GM21786 (cell line): ENCODE data around the gene METTL16.

ENCODE experiments used
- ATAC-seq: cut with Tn5 transposase; IDR thresholded peaks from one replicate; pipeline ENCODE4 v1.9.1; 2021; ENCODE audit not compliant: unreplicated experiment

Gene METTL16

DNA sequence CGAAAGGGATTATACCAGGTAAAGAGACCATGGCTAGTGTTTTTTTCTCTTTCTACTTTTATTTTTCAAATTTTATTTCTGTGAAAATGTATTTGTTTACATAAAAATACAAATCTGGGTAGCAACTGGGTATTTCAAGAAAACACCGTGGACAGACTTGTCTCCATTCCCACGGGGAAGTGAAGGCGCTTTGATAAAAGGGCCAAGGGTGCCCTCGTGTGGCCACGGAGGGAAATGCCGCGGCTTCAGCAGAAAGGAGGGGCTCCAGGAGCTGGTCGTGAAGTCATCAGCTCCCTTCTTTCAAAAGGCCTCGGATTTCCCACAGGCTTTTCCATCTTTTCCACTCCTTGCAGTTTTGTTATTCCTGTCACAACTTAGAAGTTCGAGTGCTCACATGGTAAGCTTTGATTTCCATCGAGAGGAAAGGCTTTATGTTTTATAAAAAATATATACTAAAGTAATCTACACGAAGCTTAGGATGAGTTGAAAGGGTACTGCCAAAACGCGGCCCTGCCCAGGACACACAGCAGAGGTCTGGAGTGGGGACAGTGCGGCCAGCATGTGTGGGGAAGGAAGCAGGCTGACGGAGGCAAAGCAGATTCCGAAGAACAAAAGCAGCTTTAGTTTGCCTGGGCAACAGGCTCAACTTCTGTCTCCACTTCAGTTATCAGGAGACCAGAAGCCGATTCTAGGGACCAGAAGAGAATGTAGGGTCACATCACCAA is 95.5 kb downstream of the METTL16 start:
- ATAC-seq = no peak

GRCh38 chr17:2415081-2415480 is 96.6 kb downstream of the METTL16 start:
- no peak for ATAC-seq

GRCh38 chr17:2414446-2415064 is 97.1 kb downstream of the METTL16 start:
- no peak for ATAC-seq

DNA sequence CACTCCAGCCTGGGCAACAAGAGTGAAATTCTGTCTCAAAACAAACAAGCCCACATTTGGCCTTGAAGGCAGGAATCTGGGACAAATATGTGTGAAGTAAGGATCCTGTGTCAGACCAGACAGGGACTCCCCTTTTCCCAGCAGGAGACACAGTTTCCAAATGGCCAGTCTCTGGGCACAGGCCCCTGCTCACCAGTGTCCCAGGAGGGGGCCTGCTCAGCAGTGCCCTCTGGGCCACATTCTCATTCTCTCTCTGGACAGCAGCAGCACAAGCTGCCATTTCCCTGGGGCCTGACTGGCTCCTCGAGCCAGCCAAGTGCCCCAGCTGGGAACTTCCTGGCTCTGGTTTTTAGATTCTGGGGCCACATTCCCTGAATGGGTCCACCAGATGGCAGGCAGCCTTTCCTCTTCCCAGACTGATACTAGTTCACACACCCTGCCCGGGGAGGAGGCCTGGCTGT is 99.1 kb downstream of the METTL16 start:
- no peak for ATAC-seq

- ATAC-seq = no peak
Measured at GRCh38 chr17:2410951-2411350, 100.7 kb downstream of the METTL16 start.

DNA sequence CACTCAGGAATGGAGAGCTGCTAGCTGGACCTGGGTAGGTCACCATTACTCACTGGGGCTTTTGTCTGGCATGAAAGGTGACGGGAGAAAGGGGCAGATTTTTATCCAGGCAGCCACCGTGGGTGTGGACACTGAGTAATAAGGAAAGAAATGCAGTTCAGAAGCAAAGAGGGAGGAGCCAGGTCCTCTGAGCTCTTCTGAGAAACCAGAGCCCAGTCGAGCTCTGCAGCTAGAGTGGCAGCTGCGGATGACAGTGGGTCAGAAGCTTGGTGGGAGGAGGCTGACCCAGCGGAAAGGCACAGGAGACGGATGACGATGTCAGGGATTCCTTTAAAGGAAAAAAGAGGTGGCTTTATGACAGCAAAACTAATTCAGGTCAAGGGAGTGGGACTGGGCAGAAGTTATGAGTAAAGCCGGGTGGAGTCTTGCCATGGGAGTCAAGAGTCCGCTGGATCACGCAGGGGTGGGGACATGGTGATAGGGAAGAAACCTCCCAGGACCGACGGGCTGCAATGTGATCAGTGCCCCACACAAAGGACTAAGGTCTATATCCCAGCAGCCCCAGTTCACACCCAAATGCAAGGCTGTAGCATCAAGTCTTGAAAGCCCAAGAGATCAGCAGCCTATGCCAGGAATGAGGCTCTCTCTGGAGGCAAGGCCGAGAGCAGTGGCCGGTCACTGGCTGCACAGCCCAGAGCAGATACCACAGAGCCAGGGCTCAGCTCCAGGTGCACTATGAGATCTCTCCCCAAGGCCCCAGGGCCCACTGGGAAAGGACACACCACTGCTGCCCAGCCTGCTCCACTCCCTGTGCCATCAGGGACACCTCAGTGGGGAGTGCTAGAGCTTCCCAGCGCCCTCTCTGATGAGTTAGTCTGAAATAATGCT is 104.5 kb downstream of the METTL16 start:
- no peak for ATAC-seq

DNA sequence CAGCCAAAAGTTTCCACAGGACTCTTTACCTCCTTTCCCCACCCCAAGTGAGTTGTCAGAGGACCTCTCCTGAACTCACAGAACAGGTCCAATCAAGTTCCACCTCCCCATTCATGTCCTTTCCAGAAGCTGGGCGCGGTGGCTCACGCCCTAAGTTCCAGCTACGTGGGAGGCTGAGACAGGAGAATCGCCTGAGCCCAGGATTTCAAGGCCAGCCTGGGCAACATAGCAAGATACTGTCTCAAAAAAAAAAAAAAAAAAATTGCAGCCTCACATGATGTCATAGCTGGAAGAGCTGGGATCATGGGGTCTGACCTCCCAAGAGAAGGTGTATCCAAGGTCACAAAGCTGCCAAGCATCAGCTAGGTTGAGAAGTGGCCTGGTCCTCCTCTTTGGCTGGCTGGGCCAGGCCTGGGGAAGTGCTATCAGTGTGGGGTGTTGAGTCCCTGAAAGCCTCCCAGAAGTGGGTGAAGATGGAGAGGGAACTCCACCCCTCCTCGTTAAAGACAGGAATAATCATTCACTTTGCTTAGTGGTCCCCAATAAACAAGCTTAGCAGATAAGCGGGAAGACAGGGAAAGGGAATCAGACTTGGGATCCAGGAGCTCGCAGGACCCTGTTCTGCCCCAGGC is 105.3 kb downstream of the METTL16 start:
- ATAC-seq = no peak

- ATAC-seq = no peak
Measured at GRCh38 chr17:2405247-2405926, 106.3 kb downstream of the METTL16 start.

DNA sequence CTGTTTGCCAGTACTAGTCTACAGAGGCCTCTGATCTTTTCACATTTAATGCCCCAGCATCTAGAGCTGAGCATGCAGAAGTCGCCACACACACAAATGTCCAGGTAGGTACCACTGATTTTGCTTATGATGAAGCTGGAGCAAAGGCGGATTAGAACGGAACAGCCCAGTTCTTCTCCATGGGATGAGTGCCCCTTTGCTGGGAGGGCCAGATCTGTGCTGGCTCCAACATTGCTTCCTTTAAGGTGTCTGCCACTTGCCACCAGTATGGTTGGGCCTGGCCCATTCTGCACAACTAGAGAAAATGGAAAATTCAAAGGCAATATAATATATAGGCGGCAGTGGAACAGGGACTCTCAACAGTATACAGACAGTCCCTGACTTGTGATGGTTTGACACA is 108.6 kb downstream of the METTL16 start:
- ATAC-seq = no peak

- ATAC-seq = no peak
Measured at GRCh38 chr17:2402544-2402943, 109.1 kb downstream of the METTL16 start.

DNA sequence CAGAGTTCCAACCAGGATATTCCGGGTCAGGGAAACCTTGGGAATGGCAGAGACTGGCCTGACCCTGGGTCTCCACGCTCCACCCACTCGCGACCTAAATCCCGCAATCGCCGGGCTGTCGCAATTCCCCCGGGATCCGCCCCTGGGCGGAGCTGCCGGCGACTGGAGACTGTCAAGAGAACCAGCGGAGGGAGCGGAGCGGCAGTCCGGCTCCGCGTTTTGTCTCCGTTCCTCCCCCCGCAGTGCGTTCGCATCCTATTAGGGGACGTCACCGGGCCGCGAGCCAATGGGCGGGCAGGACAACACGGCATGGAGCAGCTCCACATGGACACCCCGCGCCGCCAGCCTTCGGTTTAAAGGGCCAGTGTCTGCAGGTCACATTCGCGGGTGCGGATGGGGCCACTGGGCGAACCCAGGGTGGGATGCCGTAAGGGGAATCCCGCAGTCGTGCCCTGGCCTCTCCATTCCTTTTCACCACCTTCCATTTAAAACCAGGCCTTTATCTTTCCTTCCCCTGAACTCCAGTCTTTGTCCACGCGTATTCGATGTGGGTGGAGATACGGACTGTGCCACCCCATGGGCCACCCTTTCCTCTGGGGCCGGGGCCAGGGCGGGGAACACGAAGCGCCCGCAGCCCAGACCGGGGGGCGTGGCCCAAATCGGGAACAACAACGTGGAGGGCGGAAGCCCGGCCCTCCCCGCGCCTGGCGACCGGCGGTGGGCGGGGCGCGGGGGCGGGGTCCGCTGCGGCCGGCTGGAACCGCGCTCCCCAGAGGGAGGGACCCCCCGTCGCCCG is 110.1 kb downstream of the METTL16 start:
- peak; percentile 49 for ATAC-seq

- ATAC-seq = peak; percentile 22
Measured at GRCh38 chr17:2400877-2401425, 110.7 kb downstream of the METTL16 start, which contains the start of gene MNT. Gene MNT (minus strand): TSS chr17:2401060. CDS start chr17:2400712, 348 bp downstream.

GRCh38 chr17:2400474-2400866 is 111.2 kb downstream of the METTL16 start:
- ATAC-seq = no peak

DNA sequence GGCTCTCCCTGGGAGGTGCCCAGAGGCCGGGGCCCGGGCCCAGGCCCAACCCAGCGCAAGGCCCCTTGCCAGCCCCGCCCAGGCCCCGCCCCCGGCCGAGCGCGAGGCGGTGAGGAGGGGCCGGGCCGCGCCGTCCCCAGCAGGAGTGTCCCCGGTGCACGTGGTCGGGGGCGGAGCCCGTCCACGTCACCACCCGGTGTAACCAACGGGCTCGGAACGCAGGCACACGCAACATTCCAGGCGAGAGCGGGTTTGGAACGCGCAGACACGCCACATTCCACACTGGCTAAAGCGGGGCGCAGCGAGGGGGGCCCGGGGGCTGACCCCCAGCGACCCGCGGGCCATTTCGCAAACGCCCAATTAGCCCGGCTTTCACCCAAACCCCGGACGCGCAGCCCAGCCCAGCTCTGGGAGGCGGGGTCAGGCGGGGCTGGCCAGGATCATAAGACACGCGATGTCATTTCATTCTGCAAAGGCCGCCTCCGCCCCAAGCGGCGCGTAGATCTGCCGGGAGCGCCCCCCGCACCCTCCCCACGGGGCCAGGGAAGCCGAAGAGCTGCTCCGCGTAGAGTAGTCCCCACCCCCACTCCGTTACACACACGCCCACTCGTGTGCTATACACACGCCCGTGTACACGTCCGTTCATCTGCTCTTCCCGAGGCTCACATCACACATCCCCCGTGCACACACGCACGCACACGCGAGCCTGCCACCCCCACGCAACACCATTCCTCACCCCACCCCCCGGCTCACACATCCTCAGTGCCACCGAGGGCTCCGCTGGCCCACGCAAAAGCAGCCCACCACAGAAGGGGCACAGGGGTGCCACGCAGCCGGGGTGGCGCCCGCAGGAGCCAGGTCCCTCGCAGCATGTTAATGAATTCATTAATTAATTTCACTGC is 111.9 kb downstream of the METTL16 start:
- ATAC-seq = peak; percentile 30

GRCh38 chr17:2398655-2399571 is 112.8 kb downstream of the METTL16 start:
- ATAC-seq = no peak

DNA sequence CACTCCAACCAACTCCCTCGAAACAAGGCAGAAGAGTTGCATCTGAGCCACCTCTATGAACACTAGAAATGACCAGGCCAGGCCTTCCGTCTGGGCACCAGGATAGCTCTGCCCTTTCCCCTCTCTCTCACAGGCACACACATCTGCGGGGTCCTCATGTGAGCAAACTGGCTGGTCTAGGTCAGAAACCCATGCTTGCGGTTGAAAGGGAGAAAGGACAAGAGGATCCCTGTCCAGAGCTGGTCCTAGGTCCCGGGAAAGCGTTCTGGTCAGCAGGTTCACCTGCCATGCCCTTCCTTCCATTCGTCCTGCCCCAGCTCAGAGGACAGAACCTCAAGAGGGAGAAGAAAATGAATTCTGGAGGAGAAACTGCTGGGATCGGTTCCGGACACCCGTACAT is 113.5 kb downstream of the METTL16 start:
- ATAC-seq = no peak
